ENCODE measurements around the gene MTRFR.
"Not testable (repeated sequence)": the region's sequence is repeated elsewhere in the genome, so short reads cannot be mapped to it uniquely, and the experiment has no call there.

The MTRFR gene

DNA sequence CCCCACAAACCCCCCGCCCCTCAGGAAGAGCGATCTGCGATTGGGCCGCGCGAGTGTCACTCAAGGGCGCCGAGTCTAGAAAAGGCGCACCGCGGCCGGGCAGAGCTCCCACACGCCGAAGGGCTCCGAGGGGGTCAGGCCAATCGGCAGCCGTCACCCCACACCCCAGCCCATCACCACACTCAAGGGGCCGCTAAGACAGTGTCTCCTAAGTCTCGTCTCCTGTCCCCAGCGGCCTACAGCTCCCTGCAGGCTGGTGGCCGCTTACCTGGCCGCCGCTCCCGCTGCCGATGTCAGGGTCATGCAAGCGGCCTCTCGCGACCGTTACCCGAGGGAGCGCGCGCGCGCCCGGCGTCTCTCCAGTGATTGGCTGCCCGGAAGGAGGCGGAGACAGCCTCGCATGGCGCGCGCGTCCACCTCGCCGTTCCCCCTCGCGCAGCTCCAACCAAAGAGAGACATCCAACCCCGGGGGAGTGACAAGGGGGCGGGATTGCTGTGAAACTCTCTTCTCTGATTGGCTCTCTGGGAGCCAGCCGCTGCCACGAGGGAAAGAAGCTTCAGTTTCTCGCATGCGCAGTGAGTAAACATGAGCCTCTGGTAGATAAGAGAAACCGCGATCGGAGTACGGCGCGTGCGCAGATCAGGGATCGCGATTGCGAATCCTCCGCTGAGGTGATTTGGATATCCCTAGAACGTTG lies at the start of gene MTRFR, which contains the start of gene MPHOSPH9:
Gene MTRFR, plus strand, starts transcription at position 630 of the 698 bp plus-strand sequence. CDS start 20,239 bp downstream, outside the sequence.
Gene MPHOSPH9, minus strand, starts transcription at position 335 of the 698 bp plus-strand sequence. CDS start 2,777 bp downstream, outside the sequence.
- DNase-seq: peak; percentile 99 to 100

DNA sequence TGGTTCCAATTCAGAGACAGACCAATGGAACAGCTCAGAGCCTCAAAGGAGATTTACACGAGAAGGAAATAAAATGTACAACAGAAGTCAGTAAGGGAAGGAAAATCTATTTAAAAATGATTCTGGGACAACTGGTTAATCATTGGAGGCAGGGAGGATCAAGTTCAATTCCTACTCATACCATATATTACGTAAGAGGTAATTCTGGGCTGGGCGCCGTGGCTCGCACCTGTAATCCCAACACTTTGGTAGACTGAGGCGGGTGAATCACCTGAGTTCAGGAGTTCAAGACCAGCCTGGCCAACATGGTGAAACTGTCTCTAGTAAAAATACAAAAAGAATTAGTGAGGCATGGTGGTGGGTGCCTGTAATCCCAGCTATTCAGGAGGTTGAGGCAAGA lies 45.6 kb upstream of the MTRFR start:
- no peak for DNase-seq

DNA sequence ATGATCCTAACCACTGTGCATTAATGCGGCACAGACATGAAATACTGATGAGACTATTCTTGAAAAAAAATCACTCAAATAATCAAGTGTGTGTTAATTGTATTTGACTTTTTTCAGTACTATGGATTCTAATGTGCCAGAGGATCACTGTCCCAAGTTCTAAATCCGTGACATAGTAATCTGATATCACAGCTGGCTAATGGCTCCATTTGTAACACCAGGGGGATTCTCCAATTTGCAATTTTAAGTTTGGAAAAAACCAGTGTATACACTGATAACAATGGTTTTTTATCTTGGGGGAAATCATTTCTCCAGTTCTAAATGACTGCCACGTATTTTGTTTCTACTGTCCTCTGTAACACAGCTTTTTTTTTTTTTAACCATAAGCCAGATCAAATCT lies 33.3 kb upstream of the MTRFR start:
- DNase-seq: peak in 1 of 2 experiments; percentile 11

DNA sequence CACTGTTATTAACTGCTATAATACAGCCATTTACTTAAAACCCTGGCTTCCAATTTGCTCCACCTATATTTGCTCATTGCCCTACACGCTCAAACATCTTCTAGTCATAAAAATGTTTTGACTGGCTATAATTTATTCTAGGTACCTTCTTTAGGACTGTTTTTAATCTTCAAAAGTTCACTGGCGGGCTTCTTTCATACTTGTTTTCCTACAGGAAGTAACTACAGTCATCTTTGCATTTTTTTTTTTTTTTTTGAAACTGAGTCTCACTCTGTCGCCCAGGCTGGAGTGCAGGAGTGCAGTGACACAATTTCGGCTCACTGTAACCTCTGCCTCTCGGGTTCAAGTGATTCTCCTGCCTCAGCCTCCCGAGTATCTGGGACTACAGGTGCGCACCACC lies 32.8 kb upstream of the MTRFR start:
- no peak for DNase-seq

DNA sequence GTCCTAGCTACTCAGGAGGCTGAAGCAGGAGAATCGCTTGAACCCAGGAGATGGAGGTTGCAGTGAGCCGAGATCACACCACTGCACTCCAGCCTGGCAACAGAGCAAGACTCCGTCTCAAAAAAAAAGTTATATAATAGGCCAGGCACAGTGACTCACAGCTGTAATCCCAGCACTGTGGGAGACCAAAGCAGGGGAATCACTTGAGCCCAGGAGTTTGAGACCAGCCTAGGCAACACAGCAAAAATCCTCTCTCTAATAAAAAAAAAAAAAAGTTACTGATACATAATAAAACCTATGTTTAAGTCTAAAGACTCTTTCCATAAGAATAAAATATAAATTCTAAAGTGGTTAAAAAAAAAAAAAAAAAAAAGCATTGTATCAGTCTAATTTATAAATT lies 26.4 kb upstream of the MTRFR start:
- DNase-seq: not testable (repeated sequence)

DNA sequence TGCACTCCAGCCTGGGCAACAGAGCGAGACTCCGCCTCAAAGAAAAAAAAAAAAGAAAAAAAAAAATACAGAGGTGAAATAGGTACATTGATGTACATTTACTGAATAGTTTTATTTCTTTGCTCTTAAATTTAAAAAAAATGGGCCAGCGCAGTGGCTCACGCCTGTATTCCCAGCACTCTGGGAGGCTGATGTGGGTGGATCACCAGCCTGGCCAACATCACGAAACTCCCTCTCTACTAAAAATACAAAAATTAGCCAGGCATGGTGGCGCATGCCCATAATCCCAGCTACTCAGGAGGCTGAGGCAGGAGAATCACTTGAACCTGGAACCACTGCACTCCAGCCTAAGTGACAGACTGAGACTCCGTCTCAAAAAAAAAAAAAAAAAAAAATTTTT lies 25.4 kb upstream of the MTRFR start:
- not testable (repeated sequence) for DNase-seq

DNA sequence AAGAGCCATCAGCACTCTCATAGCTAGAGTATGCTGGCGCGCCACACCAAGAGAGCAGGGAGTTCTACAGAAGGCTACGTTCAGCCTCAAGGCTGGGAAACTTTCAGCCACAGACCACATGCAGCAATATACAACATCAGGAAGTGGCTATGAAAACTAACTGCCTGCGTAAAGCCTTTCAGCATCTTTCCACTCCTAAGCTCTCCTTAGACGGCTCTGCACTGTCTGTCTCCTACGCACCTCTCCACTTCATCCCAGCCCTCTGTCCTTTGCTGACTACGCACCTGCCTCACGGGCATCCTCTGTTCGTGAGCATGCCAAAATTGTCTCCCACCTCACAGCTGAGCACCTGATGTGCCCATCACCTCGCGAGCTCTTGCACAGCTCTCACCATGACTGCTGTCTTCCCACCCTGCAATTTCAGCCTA lies 10.0 kb upstream of the MTRFR start:
- DNase-seq: no peak

DNA sequence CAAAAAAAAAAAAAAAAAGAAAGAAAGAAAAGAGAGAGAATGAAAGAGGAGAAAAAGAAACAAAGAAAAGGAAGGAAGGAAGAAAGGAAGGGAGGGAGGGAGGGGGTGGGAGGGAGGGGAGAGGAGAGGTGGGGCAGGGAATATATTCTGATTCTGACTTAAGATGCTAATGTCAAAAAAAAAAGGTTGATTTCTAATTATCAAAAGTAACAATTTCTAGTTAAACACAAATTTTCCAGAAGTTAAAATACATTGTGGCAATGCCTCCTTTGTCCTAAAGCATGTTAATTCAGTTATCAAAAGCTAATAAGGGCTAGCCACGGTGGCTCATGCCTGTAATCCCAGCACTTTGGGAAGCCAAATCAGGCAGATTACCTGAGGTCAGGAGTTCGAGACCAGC lies 7.8 kb upstream of the MTRFR start:
- DNase-seq: no peak

DNA sequence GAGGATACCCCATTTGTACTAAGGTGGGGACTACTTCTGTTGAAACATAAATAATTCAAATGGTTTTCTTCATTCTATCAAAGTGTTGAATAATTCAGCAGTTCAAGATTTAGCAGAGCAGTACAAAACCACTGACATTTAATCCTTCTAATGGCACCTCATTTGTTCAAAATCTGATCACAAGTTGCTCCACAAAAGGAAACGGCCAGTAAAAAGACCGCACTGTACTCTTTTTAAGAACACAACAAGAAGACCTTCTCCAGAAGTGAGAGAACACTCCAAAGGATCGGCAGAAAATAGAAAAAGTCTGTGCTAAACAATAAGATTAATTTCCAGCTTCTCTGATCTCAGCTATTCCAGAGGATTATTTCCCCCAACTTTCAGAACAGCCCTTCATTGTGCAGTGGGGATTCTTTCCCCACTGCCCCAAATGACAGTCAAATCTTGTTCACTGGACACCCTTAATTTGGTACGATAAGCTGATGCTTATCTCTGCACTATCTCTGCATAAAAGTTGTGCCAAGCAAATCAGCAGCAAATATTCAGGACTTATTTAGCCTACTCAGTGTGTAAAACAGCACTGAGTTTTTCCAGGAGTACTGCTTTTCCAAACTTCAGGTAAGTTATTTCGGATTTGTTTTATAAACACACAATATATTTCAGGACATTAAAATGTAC lies 5.5 kb upstream of the MTRFR start:
- no peak for DNase-seq

DNA sequence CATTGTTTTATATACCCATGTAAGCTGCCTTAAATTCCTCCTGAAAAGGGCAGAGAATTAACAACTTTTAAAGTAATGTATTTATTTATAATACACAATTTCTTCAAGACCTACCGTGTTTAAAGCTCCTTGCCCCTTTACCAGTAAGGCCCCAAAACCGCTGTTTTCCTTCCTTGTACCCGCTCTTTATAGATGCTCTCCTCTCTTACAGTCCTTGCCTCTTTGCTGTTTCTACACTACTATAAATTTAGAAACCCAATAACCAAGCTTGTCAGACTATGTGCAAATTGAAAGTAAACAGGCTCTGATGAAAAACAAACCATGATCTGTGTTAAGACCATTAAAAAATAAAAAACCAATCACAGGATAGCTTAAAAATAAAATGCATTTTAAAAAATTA lies 4.2 kb upstream of the MTRFR start:
- DNase-seq: no peak

DNA sequence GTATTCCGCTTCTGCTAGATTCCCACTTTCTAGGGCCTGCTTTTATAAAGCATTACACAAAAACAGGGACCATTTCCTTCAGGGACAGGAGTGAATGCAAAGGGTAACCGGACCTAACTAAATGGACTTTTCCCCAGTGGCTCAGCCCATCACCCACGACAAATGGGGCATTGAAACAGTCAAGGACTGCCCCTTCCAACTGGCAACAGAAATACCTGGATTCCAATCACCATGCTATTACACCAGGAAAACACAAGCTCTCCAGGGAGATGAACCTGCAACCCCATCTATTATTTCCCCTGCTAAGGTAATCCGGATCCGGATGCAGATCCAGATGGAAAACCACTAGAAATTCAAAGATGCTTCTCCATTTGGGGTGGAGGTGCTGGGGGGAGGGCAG lies 1.3 kb upstream of the MTRFR start:
- DNase-seq: peak; percentile 13 to 47

DNA sequence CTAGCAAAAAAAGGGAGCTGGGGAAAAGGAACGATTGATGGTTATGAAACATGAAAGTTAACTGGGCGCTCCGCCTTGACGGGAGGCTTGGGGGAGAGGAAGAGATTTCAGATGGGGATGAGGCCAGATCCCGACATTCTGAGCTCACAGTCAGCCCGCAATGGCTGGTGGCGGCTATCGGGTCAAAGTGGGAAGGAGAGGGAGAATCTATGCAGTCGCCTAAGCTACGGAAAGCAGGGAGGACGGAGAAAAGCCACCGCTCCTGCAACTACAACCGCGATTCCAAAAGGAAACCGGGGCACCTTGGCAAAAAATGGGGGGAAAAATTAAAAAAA lies 797 bp upstream of the MTRFR start:
- no peak for DNase-seq

DNA sequence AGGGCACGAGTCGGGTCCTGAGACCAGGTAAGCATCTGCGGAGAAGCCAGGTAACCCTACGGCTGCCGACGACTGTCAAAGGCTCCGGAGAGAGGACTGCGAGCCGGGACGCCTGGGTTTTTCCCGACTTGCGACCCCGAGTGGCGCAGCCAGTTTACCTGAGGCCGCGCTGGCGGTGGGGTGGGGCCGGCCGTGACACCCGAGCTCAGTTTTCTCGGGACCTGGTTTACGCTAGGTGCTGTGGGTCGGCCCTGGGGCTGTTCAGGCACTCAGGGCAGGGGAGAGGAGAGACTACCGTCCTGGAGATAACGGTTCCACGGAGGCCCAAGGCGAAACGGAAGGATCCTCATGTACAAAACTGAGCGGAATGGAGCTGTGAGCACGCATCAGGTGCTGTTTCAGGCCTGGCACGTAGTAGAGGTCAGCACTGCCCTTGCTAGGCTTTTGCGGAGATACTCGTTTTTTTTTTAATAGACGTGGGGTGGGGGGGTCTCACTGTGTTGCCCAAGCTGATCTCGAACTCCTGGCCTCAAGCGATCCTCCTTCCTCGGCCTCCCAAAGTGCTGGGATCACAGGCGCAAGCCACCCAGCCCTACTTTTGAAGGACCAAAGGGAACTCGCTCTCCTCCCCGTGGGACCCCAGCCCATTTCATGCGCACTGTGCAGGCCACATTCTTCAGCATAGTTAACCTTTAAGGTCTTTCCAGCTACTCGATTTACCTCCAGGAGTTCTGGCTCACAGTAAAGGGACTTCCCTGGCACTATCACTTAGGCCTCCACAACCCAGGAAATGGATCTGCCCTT lies 471 bp downstream of the MTRFR start:
- DNase-seq: no peak

DNA sequence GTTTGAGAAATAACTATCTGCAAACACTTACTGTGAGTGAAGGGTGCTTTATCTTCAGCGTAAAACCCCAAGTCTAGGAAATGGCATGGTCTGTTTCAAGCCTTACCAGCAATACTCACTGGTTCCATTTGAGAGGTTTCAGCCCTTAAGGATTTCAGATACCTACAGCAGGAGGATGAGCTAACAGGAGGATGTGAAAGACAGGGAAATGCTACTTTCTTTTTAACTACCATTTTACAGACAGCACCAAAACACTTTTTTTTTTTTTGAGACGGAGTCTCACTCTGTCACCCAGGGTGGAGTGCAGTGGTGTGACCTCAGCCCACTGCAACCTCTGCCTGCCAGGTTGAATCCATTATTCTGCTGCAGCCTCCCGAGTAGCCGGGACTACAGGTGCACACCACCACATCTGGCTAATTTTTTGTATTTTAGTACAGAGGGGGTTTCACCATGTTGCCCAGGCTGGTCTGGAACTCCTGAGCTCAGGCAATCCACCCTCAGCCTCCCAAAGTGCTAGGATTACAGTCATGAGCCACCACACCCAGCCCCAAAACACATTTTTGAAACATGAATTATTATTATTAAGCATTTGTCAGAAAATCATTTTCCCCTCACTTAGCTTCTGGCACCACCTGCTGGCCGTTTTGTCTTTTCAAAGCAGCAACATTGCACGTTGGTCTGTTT lies 4.6 kb downstream of the MTRFR start:
- DNase-seq: peak; percentile 24 to 35

DNA sequence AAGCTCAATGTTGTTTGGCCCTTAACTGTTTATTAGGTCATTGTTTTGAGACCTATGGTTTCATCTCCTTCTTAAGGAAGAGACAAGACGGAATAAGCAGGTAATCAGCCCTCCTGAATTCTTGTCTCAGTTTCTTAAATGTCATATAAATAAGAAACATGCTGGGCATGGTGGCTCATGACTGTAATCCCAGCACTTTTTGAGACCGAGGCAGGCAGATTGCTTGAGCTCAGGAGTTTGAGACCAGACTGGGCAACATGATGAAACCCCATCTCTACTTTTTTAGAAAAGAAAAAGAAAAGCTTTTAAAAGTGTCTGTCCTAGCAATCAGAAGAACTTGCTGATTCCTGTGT lies 5.1 kb downstream of the MTRFR start:
- DNase-seq: no peak

DNA sequence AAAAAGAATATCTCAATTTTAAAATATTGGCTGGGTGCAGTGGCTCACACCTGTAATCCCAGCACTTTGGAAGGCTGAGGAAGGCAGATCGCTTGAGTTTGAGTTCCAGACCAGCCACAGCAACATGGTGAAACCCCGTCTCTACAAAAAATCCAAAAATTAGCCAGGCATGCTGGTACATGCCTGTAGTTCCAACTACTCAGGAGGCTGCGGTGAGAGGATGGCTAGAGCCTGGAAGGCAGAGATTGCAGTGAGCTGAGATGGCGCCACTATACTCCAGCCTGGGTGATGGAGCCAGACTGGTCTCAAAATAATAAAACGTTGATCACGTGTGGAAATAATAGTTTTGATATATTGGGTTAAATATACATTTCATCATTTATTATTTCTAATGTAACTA lies 5.7 kb downstream of the MTRFR start:
- DNase-seq: no peak

DNA sequence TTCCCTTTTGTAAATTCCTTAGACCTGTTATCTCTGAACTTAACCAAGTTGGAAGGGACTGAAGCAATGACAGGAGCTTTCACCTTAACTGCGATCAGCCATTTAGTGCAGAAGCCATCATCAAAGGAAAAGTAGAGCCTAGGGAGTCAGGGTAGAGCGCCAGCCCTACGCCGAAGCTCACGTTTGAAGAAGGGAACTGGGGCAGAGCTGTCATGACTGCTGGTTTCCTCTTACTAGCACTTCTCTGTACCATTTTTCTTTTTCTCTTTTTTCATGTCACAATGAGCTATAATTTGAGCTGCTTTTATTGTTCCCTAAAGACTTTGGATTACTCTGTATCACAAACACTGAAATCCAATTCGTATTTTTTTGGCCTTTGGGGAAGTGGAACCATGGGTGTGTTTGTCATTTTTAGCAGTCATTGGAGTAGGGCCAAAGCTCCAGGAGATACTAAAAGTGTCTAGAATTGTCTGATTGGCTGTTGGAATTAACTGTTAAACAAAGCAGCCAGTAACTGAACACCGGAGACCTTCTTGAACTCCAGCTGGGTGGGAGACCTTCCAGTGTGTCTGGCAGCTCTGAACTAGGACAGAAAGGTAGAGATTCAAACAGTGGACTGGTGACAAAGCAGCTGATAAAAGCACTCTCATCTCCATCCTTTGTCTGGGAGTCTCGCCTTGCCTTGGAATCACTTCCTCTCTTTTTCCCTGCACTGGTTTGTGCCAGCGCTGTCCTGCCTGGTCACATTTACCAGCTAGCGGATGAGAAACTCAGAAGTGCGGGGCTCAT lies 9.1 kb downstream of the MTRFR start:
- peak; percentile 67 to 90 for DNase-seq

DNA sequence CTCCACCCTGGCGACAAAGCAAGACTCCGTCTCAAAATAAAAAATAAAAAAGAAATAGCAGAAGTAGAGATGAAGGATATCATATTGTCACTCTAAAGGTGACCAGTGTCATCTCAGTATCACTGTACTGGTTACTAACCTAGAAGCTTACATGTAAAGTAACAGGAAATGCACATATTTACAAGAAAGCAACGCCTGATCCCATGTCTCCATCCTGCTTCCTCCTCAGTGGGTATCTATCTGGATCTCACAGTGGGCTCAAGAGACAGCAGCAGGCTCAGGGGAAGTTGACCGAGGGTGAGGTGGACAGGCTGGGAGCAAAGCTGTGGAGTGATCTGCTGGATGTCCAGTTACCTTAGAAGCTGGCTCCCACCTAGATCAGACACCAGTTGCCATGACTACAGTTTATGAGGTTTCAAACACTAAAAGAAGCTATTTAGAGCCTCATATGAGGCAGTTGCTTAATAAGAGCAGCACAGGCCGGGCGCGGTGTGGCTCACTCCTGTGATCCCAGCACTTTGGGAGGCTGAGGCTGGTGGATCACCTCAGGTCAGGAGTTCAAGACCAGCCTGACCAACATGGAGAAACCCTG lies 10.5 kb downstream of the MTRFR start:
- DNase-seq: no peak

DNA sequence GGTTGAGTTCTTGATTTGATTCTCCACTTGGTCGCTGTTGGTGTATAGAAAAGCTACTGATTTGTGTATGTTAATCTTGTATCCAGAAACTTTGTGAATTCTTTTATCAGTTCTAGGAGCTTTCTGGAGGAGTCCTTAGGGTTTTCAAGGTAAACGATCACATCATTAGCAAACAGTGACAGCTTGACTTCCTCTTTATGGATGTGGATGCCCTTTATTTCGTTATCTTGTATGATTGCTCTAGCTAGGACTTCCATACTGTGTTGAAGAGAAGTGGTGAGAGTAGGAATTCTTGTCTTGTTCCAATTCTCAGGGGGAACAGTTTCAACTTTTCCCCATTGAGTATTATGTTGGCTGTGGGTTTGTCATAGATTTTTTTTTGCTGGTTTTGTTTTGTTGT lies 12.4 kb downstream of the MTRFR start:
- no peak for DNase-seq

DNA sequence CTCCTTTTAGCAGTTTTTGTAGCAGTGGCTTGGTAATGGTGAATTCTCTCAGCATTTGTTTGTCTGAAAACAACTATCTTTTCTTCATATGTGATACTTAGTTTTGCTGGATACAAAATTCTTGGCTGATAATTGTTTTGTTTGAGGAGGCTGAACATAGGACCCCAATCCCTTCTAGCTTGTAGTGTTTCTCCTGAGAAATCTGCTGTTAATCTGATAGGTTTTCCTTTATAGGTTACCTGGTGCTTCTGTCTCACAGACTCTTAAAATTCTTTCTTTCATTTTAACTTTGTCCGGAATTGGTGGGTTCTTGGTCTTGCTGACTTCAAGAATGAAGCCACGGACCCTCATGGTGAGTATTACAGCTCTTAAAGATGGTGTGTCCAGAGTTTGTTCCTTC lies 14.9 kb downstream of the MTRFR start:
- not testable (repeated sequence) for DNase-seq

DNA sequence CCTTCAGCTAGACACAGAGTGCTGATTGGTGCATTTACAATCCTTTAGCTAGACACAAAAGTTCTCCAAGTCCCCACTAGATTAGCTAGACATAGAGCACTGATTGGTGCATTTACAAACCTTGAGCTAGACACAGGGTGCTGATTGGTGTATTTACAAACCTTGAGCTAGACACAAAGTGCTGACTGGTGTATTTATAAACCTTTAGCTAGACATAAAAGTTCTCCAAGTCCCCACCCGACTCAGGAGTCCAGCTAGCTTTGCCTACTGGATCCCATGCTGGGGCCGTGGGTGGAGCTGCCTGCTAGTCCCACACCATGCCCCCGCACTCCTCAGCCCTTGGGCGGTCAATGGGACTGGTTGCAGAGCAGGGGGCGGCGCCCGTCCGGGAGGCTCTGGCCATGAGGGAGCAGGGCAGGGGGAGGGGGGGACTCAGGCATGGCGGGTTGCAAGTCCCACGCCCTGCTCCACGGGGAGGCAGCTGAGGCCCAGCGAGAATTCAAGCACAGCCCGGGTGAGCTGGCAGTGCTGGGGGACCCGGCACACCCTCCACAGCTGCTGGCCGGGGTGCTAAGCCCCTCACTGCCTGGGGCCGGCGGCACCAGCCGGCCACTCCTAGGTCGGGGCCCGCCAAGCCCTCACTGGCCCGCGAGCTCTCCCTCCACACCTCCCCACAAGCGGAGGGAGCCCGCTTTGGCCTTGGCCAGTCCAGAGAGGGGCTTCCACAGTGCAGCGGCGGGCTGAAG lies 15.9 kb downstream of the MTRFR start:
- DNase-seq: not testable (repeated sequence)
